ENCODE data around the gene TRIM49C.
"Not testable (repeated sequence)": the region's sequence is repeated elsewhere in the genome, so short reads cannot be mapped to it uniquely, and the experiment has no call there.

The TRIM49C gene

GRCh38 chr11:90030806-90031205 is at the start of gene TRIM49C:
TSS of gene TRIM49C (plus strand) at chr11:90031106. CDS start at chr11:90035212, 4,106 bp downstream.
- DNase-seq, result not testable (repeated sequence)

GRCh38 chr11:90024184-90024583 is 6.7 kb upstream of the TRIM49C start:
- DNase-seq, result not testable (repeated sequence)

DNA sequence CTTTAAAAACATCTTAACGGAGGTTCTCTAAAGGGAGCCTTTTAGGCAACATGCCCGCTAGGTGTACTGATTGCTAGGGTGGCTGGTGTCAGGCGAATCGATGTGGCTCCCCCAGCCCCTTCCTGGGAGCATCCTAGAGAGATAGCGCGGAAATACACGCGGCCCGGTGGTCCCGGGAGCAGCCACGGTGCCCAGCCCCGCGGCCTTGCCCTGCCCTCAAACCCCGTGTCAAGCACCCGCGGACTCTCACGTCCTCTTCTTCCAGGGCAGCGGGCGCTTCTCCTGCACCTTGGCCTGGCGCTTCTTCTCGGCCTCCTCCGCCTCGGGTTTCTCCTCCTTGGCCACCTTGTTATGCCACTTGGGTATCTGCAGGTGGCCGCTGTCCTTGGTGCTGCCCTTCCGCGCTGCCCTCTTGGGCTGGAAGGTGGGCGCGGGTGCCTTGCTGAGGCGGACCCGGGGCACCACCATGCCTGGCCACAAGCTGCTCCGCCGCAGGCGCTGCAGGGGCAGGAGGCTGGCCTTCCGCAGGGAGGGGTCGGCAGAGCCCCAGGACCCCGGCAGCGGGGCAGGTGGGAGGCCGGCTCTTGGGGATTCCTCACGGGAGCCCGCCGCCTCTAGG is 20.8 kb downstream of the TRIM49C start:
- DNase-seq, result not testable (repeated sequence)

DNA sequence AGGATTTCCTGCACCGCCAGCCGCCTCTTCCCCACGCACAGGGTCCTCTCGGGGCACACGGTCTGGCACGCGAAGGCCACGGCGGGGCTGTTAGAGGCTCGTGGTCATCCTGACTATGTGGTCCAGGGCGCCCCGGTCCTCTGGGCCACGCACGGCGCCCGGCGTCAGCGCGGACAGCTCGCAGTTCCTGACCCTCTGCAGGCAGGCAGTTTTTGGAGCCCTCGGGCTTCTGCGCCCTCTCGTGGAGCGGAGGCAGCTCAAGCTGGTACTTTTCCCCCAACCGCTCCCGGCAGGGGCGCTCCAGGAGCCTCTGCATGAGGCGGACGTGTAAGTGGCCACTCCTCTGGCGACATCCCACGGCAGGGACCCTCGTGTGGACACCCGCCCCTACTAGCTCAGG is 21.4 kb downstream of the TRIM49C start:
- peak; percentile 21 for DNase-seq

DNA sequence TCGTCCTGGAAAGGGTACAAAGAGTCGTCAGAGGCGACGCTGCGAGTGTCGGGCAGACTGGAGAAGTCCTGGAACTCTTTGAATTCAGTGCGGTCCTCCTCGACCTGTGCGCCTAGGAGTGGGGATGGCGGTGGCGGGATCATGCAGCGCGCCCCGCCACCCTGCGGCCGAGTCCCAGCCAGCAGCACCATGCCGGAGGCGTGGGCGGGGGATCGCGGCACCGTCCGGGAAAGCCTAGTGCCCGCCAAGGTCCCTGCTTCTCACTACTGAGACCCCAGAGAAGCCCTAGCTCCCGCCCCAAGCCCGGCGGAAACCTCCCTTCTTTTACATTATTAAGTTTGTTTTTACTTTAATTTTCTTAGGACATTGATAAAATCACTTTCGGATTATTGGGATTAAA is 22.6 kb downstream of the TRIM49C start:
- DNase-seq, result not testable (repeated sequence)

DNA sequence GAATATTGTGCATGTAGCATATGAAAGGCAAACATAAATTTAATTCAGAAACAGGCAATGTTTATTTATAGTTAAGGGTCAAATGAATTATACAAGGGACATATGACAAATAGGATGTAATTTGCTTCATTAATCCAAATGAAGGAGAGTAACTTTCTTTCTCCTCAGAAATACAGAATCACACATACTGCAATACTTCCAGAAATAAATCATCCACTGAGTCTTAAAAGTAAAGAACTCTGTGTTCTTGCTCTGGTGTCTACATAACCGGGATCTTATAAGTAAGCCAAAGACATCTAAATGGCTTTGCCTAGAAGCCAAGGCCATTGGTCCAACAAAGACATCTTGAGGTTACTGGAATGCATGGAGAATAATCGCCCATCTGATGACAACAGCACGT is 54.7 kb downstream of the TRIM49C start, which contains the start of gene UBTFL1:
Gene UBTFL1 (plus strand): TSS at position 301 of the 400 bp plus-strand sequence. CDS start 0 bp downstream, at position 301.
- DNase-seq, result not testable (repeated sequence)

DNA sequence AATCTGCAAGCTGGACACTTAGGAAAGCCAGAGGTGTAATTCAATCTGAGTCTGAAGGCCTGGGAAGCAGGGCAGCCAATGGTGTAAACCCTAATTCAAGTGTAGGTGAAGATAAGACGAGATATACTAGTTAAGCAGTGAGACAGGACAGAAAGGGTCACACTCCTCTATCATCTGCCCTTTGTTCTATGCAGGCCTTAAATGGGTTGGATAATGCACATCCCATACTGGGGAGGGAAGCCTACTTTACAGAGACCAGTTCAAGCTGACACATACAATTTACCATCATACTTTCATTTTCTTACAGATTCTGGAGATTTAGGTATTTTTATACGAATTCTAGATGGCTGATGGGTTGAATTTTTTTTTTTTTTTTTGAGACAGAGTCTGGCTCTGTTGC is 57.8 kb downstream of the TRIM49C start:
- DNase-seq, result not testable (repeated sequence)
